Neural cell (in vitro differentiated cells): ENCODE data around the gene TMEM184A. TPM values are rescaled to one million over a fixed set of nuclear protein-coding genes. Genes with fewer than 3 reads are reported as not detected.

ENCODE experiments used
- H2AFZ ChIP-seq: fragments of 200-600, 300-800 bp; sonication (generic), shearing (Covaris generic); 2 replicates; pipeline ENCODE4 v1.6.0; 2014; ENCODE audit warnings: low read depth, mild to moderate bottlenecking, antibody characterized with exemption, low read length, moderate library complexity
- H3F3A ChIP-seq: fragments of 200-600 bp; shearing (Covaris generic); 2 replicates; pipeline ENCODE4 v1.6.1; 2016; ENCODE audit warnings: mild to moderate bottlenecking, moderate library complexity, mixed read lengths, antibody characterized with exemption, low read length; ENCODE audit not compliant: insufficient read depth, poor library complexity, severe bottlenecking
- H3K27ac ChIP-seq: fragments of 200-600, 300-800 bp; sonication (generic), shearing (Covaris generic); 2 replicates; pipeline ENCODE4 v1.5.1; 2014; ENCODE audit warnings: mild to moderate bottlenecking, low read length, moderate library complexity
- H3K27me3 ChIP-seq: fragments of 300-800, 200-600 bp; sonication (generic), shearing (Covaris generic); 2 replicates; pipeline ENCODE4 v1.6.0; 2014; ENCODE audit warnings: mild to moderate bottlenecking, low read depth, low read length, moderate library complexity; ENCODE audit not compliant: insufficient read depth
- H3K36me3 ChIP-seq: fragments of 300-800, 200-600 bp; sonication (generic), shearing (Covaris generic); 2 replicates; pipeline ENCODE4 v1.5.1; 2014; ENCODE audit warnings: mild to moderate bottlenecking, antibody characterized with exemption, low read length, moderate library complexity; ENCODE audit not compliant: insufficient read depth
- H3K4me2 ChIP-seq: fragments of 300-800, 200-600 bp; sonication (generic), shearing (Covaris generic); 2 replicates; pipeline ENCODE4 v1.6.0; 2014; ENCODE audit warnings: mild to moderate bottlenecking, low read length
- H3K4me3 ChIP-seq: fragments of 300-800, 200-600 bp; sonication (generic), shearing (Covaris generic); 2 replicates; pipeline ENCODE4 v1.5.1; 2014; ENCODE audit warnings: mild to moderate bottlenecking, low read length, moderate library complexity
- H3K79me2 ChIP-seq: fragments of 200-600 bp; shearing (Covaris generic); replicated peaks from 2 replicates; pipeline ENCODE4 v1.6.0; 2014; ENCODE audit warnings: mild to moderate bottlenecking, low read length, moderate library complexity; ENCODE audit not compliant: insufficient read depth
- H3K9ac ChIP-seq: fragments of 300-800, 200-600 bp; sonication (generic), shearing (Covaris generic); 2 replicates; pipeline ENCODE4 v1.6.1; 2016; ENCODE audit warnings: mild to moderate bottlenecking, low read length, mixed read lengths
- H3K9me2 ChIP-seq: fragments of 200-600 bp; shearing (Covaris generic); 2 replicates; pipeline ENCODE4 v1.6.1; 2016; ENCODE audit warnings: mild to moderate bottlenecking, low read length, mixed read lengths; ENCODE audit not compliant: insufficient read depth
- H3K9me3 ChIP-seq: fragments of 200-600, 300-800 bp; sonication (generic), shearing (Covaris generic); 2 replicates; pipeline ENCODE4 v1.6.1; 2016; ENCODE audit warnings: mild to moderate bottlenecking, mixed run types, low read length, moderate library complexity, mixed read lengths
- H4K20me1 ChIP-seq: fragments of 200-600 bp; shearing (Covaris generic); 2 replicates; pipeline ENCODE4 v1.6.1; 2016; ENCODE audit warnings: mild to moderate bottlenecking, mixed run types; ENCODE audit not compliant: insufficient read depth
- CTCF ChIP-seq: fragments of 450-650 bp; IDR thresholded peaks from 2 replicates; pipeline ENCODE4 v1.5.1; 2014; ENCODE audit warnings: antibody characterized with exemption, mild to moderate bottlenecking, moderate library complexity; ENCODE audit not compliant: poor library complexity, severe bottlenecking
- EP300 ChIP-seq: fragments of 450-650 bp; conservative IDR thresholded peaks from 2 replicates; pipeline ENCODE4 v1.6.1; 2014; ENCODE audit warnings: antibody characterized with exemption, mild to moderate bottlenecking, moderate library complexity; ENCODE audit not compliant: poor library complexity, severe bottlenecking
- EZH2 ChIP-seq: fragments of 200-600, 300-800 bp; shearing (Covaris generic), sonication (generic); IDR thresholded peaks from 2 replicates; pipeline ENCODE4 v1.6.1; 2014; ENCODE audit warnings: antibody characterized with exemption, low read length, borderline replicate concordance, mild to moderate bottlenecking; ENCODE audit not compliant: insufficient read depth, poor library complexity, severe bottlenecking
- MXI1 ChIP-seq: fragments of 450-650 bp; conservative IDR thresholded peaks from 2 replicates; pipeline ENCODE4 v1.6.1; 2014; ENCODE audit warnings: antibody characterized with exemption, mild to moderate bottlenecking; ENCODE audit not compliant: poor library complexity, severe bottlenecking
- POLR2AphosphoS5 ChIP-seq: IDR thresholded peaks from 2 replicates; pipeline ENCODE4 v1.6.1; 2012
- RAD21 ChIP-seq: fragments of 450-650 bp; conservative IDR thresholded peaks from 2 replicates; pipeline ENCODE4 v1.6.1; 2014; ENCODE audit warnings: antibody characterized with exemption, mild to moderate bottlenecking, moderate library complexity
- REST ChIP-seq: IDR thresholded peaks from 2 replicates; pipeline ENCODE4 v1.6.1; 2012; ENCODE audit warnings: borderline replicate concordance
- SMC3 ChIP-seq: fragments of 450-650 bp; conservative IDR thresholded peaks from 2 replicates; pipeline ENCODE4 v1.6.1; 2014; ENCODE audit warnings: antibody characterized with exemption, mild to moderate bottlenecking, moderate library complexity; ENCODE audit not compliant: poor library complexity
- TAF1 ChIP-seq: IDR thresholded peaks from 2 replicates; pipeline ENCODE4 v1.6.1; 2012; ENCODE audit warnings: low read depth
- polyA plus RNA-seq: library from polyadenylated mRNA; depleted of rRNA; stranded (reverse); fragments of >200 nt; gene quantifications from 2 replicates; pipeline ENCODE4 v1.2.3, GENCODE V29; 2014

Gene TMEM184A
- polyA plus RNA-seq, 1 donor from 2014 or later, result not detected

- no peak overlapping the region for H3K9ac ChIP-seq
- H3K9me2 ChIP-seq, result no peaks in the 10 kb centered on the region
- no peaks in the 10 kb centered on the region for H3K27me3 ChIP-seq
- no peaks in the 10 kb centered on the region for H4K20me1 ChIP-seq
- no peaks in the 10 kb centered on the region for H3K36me3 ChIP-seq
- TF ChIP-seq RAD21 (no peak), CTCF (no peak), REST (no peak), TAF1 (no peak)
- no peak overlapping the region for H3K4me3 ChIP-seq
- no peaks in the 10 kb centered on the region for H3K79me2 ChIP-seq
- H3K27ac ChIP-seq, result no peak overlapping the region
- no peaks in the 10 kb centered on the region for H3K9me3 ChIP-seq
- no peak overlapping the region for H3K4me2 ChIP-seq
- H3F3A ChIP-seq, result no peaks in the 10 kb centered on the region
- no peak overlapping the region for H2AFZ ChIP-seq
These were observed 8.9 kb downstream of the TMEM184A start for GRCh38 chr7:1546909-1547776.

DNA sequence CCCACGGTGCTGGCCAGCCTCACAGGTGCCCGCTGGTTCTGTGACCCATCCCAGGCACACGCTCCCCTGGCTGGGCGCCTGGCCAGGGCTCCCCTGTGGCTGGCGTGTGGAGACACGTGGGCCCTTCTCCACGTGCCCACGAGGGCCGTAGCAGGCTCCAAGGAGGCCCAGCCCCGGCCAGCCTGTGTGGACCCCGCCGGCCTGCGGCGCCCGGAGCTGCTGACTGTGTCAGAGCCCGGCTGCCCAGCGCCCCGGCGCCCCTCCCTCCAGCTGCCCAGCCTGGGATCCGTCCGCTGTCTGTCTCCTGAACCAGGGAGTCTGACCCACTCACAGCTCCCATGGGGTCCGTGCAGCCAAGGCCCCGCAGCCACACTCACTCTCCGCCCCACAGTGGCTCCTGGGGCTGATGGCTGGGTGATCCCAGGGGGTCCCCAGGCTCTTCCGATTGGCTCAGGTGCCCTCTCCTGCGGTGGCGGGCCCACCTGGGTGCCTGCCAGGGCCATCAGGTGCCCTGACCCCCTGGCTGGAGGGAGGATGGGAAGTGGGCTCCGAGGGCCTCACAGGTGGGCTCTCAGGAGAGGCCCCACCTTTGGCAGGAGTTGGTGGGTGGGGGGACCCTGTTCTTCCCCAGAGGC lies 9.6 kb downstream of the TMEM184A start:
- H3K79me2 ChIP-seq, result no peaks in the 10 kb centered on the region

More for the DNA sequence above, 9.6 kb downstream of the TMEM184A start:
- H2AFZ ChIP-seq, result no peak overlapping the region
- no peak overlapping the region for H3K4me3 ChIP-seq
- no peaks in the 10 kb centered on the region for H3F3A ChIP-seq
- H3K9me3 ChIP-seq, result no peaks in the 10 kb centered on the region
- no peak overlapping the region for H3K9ac ChIP-seq
- H3K36me3 ChIP-seq, result no peaks in the 10 kb centered on the region
- H3K27me3 ChIP-seq, result no peaks in the 10 kb centered on the region
- H4K20me1 ChIP-seq, result no peaks in the 10 kb centered on the region
- H3K9me2 ChIP-seq, result no peaks in the 10 kb centered on the region
- H3K27ac ChIP-seq, result no peak overlapping the region
- no peak overlapping the region for H3K4me2 ChIP-seq
- TF ChIP-seq REST (no peak), EZH2 (no peak), RAD21 (no peak), POLR2AphosphoS5 (no peak), CTCF (no peak), SMC3 (no peak), MXI1 (no peak), TAF1 (no peak), EP300 (no peak)
